Measurements from ENCODE around the gene CDC73. TPM values are rescaled to one million over a fixed set of nuclear protein-coding genes. Genes with fewer than 3 reads are reported as not detected.

The CDC73 gene
- total and polyA plus RNA-seq, 2 of the 13 experiments (the other 11 are each of a cell fraction or from before 2014, with no cell fraction given) = 20.2 to 26.3 TPM

DNA sequence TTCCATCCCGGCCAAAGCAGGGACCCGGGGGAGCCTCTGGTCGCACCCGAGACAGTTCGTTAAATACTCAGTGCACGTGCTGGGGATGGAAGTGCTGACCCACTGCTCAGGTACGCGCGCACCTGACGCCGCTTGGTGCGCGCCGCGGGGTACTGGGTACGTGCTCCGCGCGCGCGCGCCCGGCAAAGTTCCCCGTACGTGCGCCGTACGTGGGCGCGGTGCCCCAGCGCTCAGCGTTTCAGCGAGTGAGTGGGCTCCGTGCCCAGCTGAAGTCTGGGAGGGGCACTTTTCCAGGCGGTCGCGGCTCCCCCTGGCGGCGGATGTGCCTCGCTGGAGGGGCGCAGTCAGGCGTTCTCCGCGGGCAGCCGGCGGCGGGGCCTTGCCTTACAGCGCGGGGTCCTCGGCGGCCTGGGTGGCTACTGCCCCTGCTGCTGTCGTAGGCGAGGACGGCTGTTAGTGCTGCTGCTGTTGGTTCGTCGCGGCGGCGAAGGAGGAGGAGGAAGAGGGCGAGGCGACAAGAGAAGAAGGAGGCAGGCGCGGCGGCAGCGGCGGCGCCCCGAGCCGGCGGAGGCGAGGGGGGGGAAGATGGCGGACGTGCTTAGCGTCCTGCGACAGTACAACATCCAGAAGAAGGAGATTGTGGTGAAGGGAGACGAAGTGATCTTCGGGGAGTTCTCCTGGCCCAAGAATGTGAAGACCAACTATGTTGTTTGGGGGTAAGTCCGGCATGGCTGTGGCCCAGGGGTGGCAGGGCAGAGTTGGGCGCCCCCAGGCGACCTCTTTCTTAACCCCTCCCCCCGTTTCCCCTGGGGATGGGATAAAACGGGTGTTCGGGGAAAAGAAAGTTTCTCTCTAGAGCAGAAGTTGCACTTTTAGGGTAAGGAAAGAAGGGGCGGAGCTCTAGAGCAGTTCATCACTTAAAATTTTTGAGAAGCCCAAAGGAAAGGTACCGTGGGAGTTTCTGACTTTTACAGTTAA, at the start of gene CDC73 (continued):
- TF ChIP-seq ARNT2 (CRISPR knock-in tag; IDR thresholded peaks at IDR 0.05; ENCODE audit: low read depth) = peak; percentile 94
- peak; percentile 90 for TF ChIP-seq MAZ (IDR thresholded peaks at IDR 0.05; ENCODE audit: borderline replicate concordance, low read depth, low read length)
- TF ChIP-seq MAZ (CRISPR knock-in tag; IDR thresholded peaks at IDR 0.05; ENCODE audit: low read depth) = peak; percentile 100
- TF ChIP-seq, protein P1, sequence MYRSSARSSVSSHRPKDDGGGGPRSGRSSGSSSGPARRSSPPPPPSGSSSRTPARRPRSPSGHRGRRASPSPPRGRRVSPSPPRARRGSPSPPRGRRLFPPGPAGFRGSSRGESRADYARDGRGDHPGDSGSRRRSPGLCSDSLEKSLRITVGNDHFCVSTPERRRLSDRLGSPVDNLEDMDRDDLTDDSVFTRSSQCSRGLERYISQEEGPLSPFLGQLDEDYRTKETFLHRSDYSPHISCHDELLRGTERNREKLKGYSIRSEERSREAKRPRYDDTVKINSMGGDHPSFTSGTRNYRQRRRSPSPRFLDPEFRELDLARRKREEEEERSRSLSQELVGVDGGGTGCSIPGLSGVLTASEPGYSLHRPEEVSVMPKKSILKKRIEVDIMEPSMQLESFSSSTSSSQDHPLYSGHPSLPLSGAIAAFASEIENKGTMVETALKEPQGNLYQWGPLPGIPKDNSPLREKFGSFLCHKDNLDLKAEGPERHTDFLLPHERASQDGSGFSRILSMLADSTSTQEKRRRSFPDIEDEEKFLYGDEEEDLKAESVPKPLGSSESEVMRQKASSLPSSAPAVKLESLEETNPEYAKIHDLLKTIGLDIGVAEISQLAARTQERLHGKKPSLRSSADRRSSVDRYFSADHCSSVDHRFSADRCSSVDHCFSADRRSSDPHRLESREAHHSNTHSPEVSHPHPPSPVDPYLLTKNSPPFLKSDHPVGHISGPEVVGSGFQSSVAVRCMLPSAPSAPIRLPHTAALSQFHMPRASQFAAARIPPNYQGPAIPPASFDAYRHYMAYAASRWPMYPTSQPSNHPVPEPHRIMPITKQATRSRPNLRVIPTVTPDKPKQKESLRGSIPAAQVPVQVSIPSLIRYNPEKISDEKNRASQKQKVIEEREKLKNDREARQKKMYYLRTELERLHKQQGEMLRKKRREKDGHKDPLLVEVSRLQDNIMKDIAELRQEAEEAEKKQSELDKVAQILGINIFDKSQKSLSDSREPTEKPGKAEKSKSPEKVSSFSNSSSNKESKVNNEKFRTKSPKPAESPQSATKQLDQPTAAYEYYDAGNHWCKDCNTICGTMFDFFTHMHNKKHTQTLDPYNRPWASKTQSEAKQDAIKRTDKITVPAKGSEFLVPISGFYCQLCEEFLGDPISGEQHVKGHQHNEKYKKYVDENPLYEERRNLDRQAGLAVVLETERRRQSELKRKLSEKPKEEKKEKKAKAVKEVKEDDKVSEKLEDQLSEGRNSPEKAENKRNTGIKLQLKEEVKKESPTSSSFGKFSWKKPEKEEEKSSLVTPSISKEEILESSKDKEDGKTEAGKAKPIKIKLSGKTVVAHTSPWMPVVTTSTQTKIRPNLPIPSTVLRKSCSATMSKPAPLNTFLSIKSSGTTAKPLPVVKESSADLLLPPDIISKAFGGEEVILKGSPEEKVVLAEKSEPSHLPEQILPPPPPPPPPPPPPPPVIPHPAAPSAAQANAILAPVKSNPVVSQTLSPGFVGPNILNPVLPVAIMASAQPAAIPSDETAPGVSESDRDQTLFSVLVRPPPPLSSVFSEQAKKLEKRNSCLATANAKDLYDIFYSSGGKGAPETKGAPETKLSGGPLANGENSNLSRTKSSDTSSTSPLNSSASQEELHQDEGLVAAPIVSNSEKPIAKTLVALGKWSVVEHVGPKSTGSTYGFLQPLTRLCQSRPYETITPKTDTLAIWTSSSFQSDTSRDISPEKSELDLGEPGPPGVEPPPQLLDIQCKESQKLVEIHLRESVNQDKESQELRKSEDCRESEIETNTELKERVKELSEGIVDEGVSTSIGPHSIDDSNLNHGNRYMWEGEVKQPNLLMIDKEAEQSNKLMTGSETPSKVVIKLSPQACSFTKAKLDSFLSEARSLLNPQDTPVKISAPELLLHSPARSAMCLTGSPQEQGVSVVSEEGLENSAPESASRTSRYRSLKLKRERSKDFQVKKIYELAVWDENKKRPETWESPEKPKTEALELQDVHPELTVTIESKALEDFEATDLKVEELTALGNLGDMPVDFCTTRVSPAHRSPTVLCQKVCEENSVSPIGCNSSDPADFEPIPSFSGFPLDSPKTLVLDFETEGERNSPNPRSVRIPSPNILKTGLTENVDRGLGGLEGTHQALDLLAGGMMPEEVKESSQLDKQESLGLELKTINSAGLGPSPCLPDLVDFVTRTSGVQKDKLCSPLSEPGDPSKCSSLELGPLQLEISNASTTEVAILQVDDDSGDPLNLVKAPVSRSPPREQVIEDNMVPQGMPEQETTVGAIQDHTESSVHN (CRISPR knock-in tag; IDR thresholded peaks at IDR 0.05) = 0 out of 2 replicates have a peak, but pooled peaks have one; percentile 48
- peak; percentile 60 for TF ChIP-seq CSRNP1 (CRISPR knock-in tag; IDR thresholded peaks at IDR 0.05)
- no peak for TF ChIP-seq ZNF10 (CRISPR knock-in tag; IDR thresholded peaks at IDR 0.05; ENCODE audit: borderline replicate concordance, low read depth)
- TF ChIP-seq KAT7 (CRISPR knock-in tag; IDR thresholded peaks at IDR 0.05; ENCODE audit: borderline replicate concordance) = peak; percentile 96
- TF ChIP-seq FUBP1 (CRISPR knock-in tag; IDR thresholded peaks at IDR 0.05; ENCODE audit: borderline replicate concordance) = no peak
- peak; percentile 95 for TF ChIP-seq YEATS2 (CRISPR knock-in tag; IDR thresholded peaks at IDR 0.05; ENCODE audit: borderline replicate concordance)
- TF ChIP-seq, protein P2, sequence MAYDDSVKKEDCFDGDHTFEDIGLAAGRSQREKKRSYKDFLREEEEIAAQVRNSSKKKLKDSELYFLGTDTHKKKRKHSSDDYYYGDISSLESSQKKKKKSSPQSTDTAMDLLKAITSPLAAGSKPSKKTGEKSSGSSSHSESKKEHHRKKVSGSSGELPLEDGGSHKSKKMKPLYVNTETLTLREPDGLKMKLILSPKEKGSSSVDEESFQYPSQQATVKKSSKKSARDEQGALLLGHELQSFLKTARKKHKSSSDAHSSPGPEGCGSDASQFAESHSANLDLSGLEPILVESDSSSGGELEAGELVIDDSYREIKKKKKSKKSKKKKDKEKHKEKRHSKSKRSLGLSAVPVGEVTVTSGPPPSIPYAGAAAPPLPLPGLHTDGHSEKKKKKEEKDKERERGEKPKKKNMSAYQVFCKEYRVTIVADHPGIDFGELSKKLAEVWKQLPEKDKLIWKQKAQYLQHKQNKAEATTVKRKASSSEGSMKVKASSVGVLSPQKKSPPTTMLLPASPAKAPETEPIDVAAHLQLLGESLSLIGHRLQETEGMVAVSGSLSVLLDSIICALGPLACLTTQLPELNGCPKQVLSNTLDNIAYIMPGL (CRISPR knock-in tag; IDR thresholded peaks at IDR 0.05; ENCODE audit: borderline replicate concordance in 1 of 2, low read depth in 1 of 2) = peak; percentile 99
- peak; percentile 60; the same call in 1 of the 2 replicates for TF ChIP-seq RELA (CRISPR knock-in tag; IDR thresholded peaks at IDR 0.05)
- peak; percentile 96 for TF ChIP-seq RBFOX2 (IDR thresholded peaks at IDR 0.05; ENCODE audit: low read depth, low read length)
- TF ChIP-seq NFATC3 (CRISPR knock-in tag; IDR thresholded peaks at IDR 0.05) = peak; percentile 92; the same call in 1 of the 2 replicates

All from HepG2 (cell line).